OCI-LY7 (cell line): ENCODE measurements around the gene ATPAF1. TPM values are rescaled to one million over a fixed set of nuclear protein-coding genes. Genes with fewer than 3 reads are reported as not detected.

Source experiments
- BruUV-seq: library from RNA; stranded (reverse); fragments of 400-500 nt; replicated peaks from 2 replicates; lab custom pipeline; 2021; lab: Mats Ljungman, UMichigan
- CTCF ChIA-PET: fragments of 300-600 bp; sonication (Branson Sonifier 250); formaldehyde crosslinking; loops from one replicate; lab custom pipeline; 2022; ENCODE audit warnings: antibody characterized with exemption; ENCODE audit not compliant: unreplicated experiment; lab: Charles Lee
- POLR2A ChIA-PET: fragments of 300-600 bp; sonication (Branson Sonifier 250); formaldehyde crosslinking; loops from one replicate; lab custom pipeline; 2022; ENCODE audit warnings: antibody characterized with exemption; lab: Charles Lee
- DNase-seq: peaks from one replicate; pipeline ENCODE4 v3.0.0-alpha.2; 2015; ENCODE audit warnings: low spot score
- H2AFZ ChIP-seq: fragments of 200-600 bp; sonication (generic), shearing (Covaris generic); 2 replicates; pipeline ENCODE4 v1.6.1; 2014; ENCODE audit warnings: mild to moderate bottlenecking, antibody characterized with exemption, low read length, moderate library complexity
- H3K27ac ChIP-seq: fragments of 200-600 bp; sonication (generic); 2 replicates; pipeline ENCODE4 v1.5.1; 2014; ENCODE audit warnings: mixed run types, low read depth, mild to moderate bottlenecking, moderate library complexity, low read length, inconsistent platforms; ENCODE audit not compliant: poor library complexity, severe bottlenecking
- H3K36me3 ChIP-seq: fragments of 200-600 bp; sonication (generic); 2 replicates; pipeline ENCODE4 v1.6.1; 2014; ENCODE audit warnings: mild to moderate bottlenecking, antibody characterized with exemption, low read length, moderate library complexity, mixed read lengths; ENCODE audit not compliant: insufficient read depth
- H3K4me1 ChIP-seq: fragments of 200-600 bp; sonication (generic); 2 replicates; pipeline ENCODE4 v1.5.1; 2014; ENCODE audit warnings: mild to moderate bottlenecking, low read length; ENCODE audit not compliant: insufficient read depth, poor library complexity, severe bottlenecking
- H3K4me2 ChIP-seq: fragments of 200-600 bp; sonication (generic); 2 replicates; pipeline ENCODE4 v1.6.1; 2014; ENCODE audit warnings: mild to moderate bottlenecking, low read length
- H3K4me3 ChIP-seq: fragments of 200-600 bp; sonication (generic); 2 replicates; pipeline ENCODE4 v1.5.1; 2014; ENCODE audit warnings: mild to moderate bottlenecking, low read depth, low read length; ENCODE audit not compliant: poor library complexity, severe bottlenecking
- H3K79me2 ChIP-seq: fragments of 200-600 bp; sonication (generic); 2 replicates; pipeline ENCODE4 v1.6.1; 2016; ENCODE audit warnings: low read depth, mild to moderate bottlenecking, low read length, moderate library complexity, mixed read lengths; ENCODE audit not compliant: insufficient read depth
- H3K9me2 ChIP-seq: fragments of 200-600 bp; sonication (generic); 2 replicates; pipeline ENCODE4 v1.6.1; 2016; ENCODE audit warnings: mild to moderate bottlenecking, low read length, mixed read lengths; ENCODE audit not compliant: insufficient read depth
- H3K9me3 ChIP-seq: fragments of 200-600 bp; sonication (generic); 2 replicates; pipeline ENCODE4 v1.6.1; 2014; ENCODE audit warnings: mild to moderate bottlenecking, mixed run types, low read length, mixed read lengths
- H4K20me1 ChIP-seq: fragments of 200-600 bp; sonication (generic); 2 replicates; pipeline ENCODE4 v1.6.1; 2014; ENCODE audit warnings: mild to moderate bottlenecking, antibody characterized with exemption, low read length, moderate library complexity, mixed read lengths; ENCODE audit not compliant: insufficient read depth
- CTCF ChIP-seq: fragments of 200-600 bp; sonication (generic); conservative IDR thresholded peaks from 2 replicates; pipeline ENCODE4 v1.5.1; 2014; ENCODE audit warnings: mild to moderate bottlenecking, antibody characterized with exemption, low read length, moderate library complexity, mixed read lengths
- EZH2phosphoT487 ChIP-seq: fragments of 200-600 bp; sonication (generic); IDR thresholded peaks from 2 replicates; pipeline ENCODE4 v1.6.1; 2018; ENCODE audit warnings: low read depth, borderline replicate concordance, mild to moderate bottlenecking, mixed run types, antibody characterized with exemption, low read length, moderate library complexity, mixed read lengths
- intact Hi-C: fragments of 100-400 bp; cut with micrococcal nuclease; formaldehyde crosslinking; loops from one replicate; pipeline ENCODE4 v1.10.0; 2022; ENCODE audit not compliant: unreplicated experiment
- total RNA-seq, 2 experiments: library from RNA; depleted of rRNA in 1 of 2; stranded (reverse); fragments of >200 nt in 1 of 2; shearing (Covaris generic) in 1 of 2; gene quantifications; 2 replicates each; pipeline ENCODE4 v1.2.3, GENCODE V29; 2014 to 2022

The ATPAF1 gene
- total RNA-seq, 2 experiments from 2014 or later, result 32.3 to 38.3 TPM

- H3K4me1 ChIP-seq, result no peaks in the 10 kb centered on the region
- POLR2A ChIA-PET, result interaction anchor here (0.7 to 1.1 kb wide), 2 partner anchors 8 to 58 kb away, joined by 4 to 7 read pairs; partner anchors contain the start of gene MKNK1
- H4K20me1 ChIP-seq, result no peaks in the 10 kb centered on the region
- peaks cover 12% of the 10 kb centered on the region; the same call in 1 of the 2 replicates for H3K36me3 ChIP-seq
- H3K4me2 ChIP-seq, result no peak overlapping the region
- intact Hi-C loops, result no loop called here
- H3K4me3 ChIP-seq, result no peak overlapping the region
- no TSS peak for BruUV-seq
- H3K79me2 ChIP-seq, result no peaks in the 10 kb centered on the region
- CTCF ChIA-PET, result no interaction called here
- TF ChIP-seq EZH2phosphoT487 (no peak), CTCF (no peak)
- H2AFZ ChIP-seq, result no peak overlapping the region
- H3K27ac ChIP-seq, result no peak overlapping the region
- H3K9me2 ChIP-seq, result no peaks in the 10 kb centered on the region
- no peaks in the 10 kb centered on the region for H3K9me3 ChIP-seq
- no peak for DNase-seq
These were observed 71.3 kb downstream of the ATPAF1 start for GRCh38 chr1:46596846-46597245.

- intact Hi-C loops, result no loop called here
- Histone ChIP-seq H3K27ac (no peak overlapping the region), H3K4me1 (no peaks in the 10 kb centered on the region), H3K79me2 (no peaks in the 10 kb centered on the region), H3K4me3 (no peak overlapping the region), H3K9me3 (no peaks in the 10 kb centered on the region), H3K4me2 (no peak overlapping the region), H3K36me3 (peaks cover 12% of the 10 kb centered on the region; the same call in 1 of the 2 replicates), H3K9me2 (no peaks in the 10 kb centered on the region), H2AFZ (no peak overlapping the region), H4K20me1 (no peaks in the 10 kb centered on the region)
- no peak for TF ChIP-seq CTCF
- TF ChIP-seq EZH2phosphoT487, result no peak
- CTCF ChIA-PET, result no interaction called here
- DNase-seq, result no peak
- POLR2A ChIA-PET, result interaction anchor here (0.5 to 1.1 kb wide), 3 partner anchors 9 to 18 kb away, joined by 4 to 7 read pairs (median 4); partner anchors contain the start of gene MKNK1
- no TSS peak for BruUV-seq
These were observed 72.1 kb downstream of the ATPAF1 start for GRCh38 chr1:46596036-46596435.

- BruUV-seq, result no TSS peak
- H3K4me3 ChIP-seq, result no peak overlapping the region
- H3K36me3 ChIP-seq, result peaks cover 12% of the 10 kb centered on the region; the same call in 1 of the 2 replicates
- H3K9me2 ChIP-seq, result no peaks in the 10 kb centered on the region
- intact Hi-C loops, result no loop called here
- H4K20me1 ChIP-seq, result no peaks in the 10 kb centered on the region
- no peaks in the 10 kb centered on the region for H3K4me1 ChIP-seq
- H2AFZ ChIP-seq, result no peak overlapping the region
- ChIA-PET POLR2A (no interaction called here), CTCF (no interaction called here)
- no peaks in the 10 kb centered on the region for H3K9me3 ChIP-seq
- no peaks in the 10 kb centered on the region for H3K79me2 ChIP-seq
- H3K27ac ChIP-seq, result no peak overlapping the region
- TF ChIP-seq CTCF (no peak), EZH2phosphoT487 (no peak)
- no peak for DNase-seq
- H3K4me2 ChIP-seq, result no peak overlapping the region
These were observed 73.0 kb downstream of the ATPAF1 start for GRCh38 chr1:46595127-46595526.
